ENCODE data around the gene RNF128.
A peak's percentile ranks its signal among the peaks of the same experiment; 100 is the strongest.

Gene RNF128

GRCh38 chrX:106783716-106784115, 57.2 kb downstream of the RNF128 start:
- Histone ChIP-seq H4K20me1 (ENCODE audit: insufficient read depth, low read length) (no peaks in the 10 kb centered on the region), H3K9me3 (replicated peaks; ENCODE audit: insufficient read depth, low read length) (no peaks in the 10 kb centered on the region), H3K4me1 (ENCODE audit: low read length) (no peaks in the 10 kb centered on the region), H3K9ac (ENCODE audit: low read length) (no peak overlapping the region), H3K27me3 (replicated peaks; ENCODE audit: insufficient read depth, low read length) (no peaks in the 10 kb centered on the region), H3F3A (ENCODE audit: insufficient read depth, low read length) (no peaks in the 10 kb centered on the region), H3K9me2 (replicated peaks; ENCODE audit: insufficient read depth, low read length) (no peaks in the 10 kb centered on the region), H3K27ac (ENCODE audit: low read length) (no peak overlapping the region), H3K36me3 (replicated peaks; ENCODE audit: insufficient read depth, low read length) (no peaks in the 10 kb centered on the region), H3K4me2 (ENCODE audit: low read depth, low read length) (no peak overlapping the region), H3K79me2 (ENCODE audit: low read length) (no peaks in the 10 kb centered on the region), H3K4me3 (ENCODE audit: low read length) (no peak overlapping the region), H2AFZ (ENCODE audit: low read length) (no peak overlapping the region)
- TF ChIP-seq EZH2phosphoT487 (IDR thresholded peaks at IDR 0.05; ENCODE audit: low read length) (no peak), EZH2 (optimal IDR thresholded peaks at IDR 0.05; ENCODE audit: low read depth, low read length) (no peak)
- TF ChIP-seq, protein P1, sequence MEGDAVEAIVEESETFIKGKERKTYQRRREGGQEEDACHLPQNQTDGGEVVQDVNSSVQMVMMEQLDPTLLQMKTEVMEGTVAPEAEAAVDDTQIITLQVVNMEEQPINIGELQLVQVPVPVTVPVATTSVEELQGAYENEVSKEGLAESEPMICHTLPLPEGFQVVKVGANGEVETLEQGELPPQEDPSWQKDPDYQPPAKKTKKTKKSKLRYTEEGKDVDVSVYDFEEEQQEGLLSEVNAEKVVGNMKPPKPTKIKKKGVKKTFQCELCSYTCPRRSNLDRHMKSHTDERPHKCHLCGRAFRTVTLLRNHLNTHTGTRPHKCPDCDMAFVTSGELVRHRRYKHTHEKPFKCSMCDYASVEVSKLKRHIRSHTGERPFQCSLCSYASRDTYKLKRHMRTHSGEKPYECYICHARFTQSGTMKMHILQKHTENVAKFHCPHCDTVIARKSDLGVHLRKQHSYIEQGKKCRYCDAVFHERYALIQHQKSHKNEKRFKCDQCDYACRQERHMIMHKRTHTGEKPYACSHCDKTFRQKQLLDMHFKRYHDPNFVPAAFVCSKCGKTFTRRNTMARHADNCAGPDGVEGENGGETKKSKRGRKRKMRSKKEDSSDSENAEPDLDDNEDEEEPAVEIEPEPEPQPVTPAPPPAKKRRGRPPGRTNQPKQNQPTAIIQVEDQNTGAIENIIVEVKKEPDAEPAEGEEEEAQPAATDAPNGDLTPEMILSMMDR (IDR thresholded peaks at IDR 0.05; ENCODE audit: low read length): no peak
- DNase-seq: no peak

DNA sequence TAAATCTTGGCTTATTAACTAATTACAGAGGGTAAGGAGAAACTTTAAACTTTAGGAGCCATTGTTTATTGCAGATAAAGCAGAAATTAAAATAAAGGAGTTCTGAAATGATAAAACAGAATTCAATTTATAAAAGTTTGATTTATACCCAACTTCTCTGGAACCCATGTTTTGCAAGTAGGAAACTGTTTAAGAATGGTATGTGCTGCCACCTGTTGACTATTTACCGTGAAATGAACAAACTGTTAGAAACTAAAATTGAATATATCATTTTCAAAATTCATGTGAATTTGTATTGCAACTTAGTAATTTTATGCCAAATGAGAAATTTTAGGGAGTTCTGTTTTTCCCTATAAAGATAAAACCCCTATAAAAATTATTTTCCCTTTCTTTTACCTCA, 65.0 kb downstream of the RNF128 start:
- no peak overlapping the region for H2AFZ ChIP-seq (ENCODE audit: low read length)
- TF ChIP-seq, protein P1 (IDR thresholded peaks at IDR 0.05; ENCODE audit: low read length): peak; percentile 36
- TF ChIP-seq EZH2 (optimal IDR thresholded peaks at IDR 0.05; ENCODE audit: low read depth, low read length): no peak
- H3K4me2 ChIP-seq (ENCODE audit: low read depth, low read length): no peak overlapping the region
- no peaks in the 10 kb centered on the region for H3K9me3 ChIP-seq (replicated peaks; ENCODE audit: insufficient read depth, low read length)
- H3K27me3 ChIP-seq (replicated peaks; ENCODE audit: insufficient read depth, low read length): no peaks in the 10 kb centered on the region
- no peaks in the 10 kb centered on the region for H3K79me2 ChIP-seq (ENCODE audit: low read length)
- H3K9me2 ChIP-seq (replicated peaks; ENCODE audit: insufficient read depth, low read length): no peaks in the 10 kb centered on the region
- H3K4me3 ChIP-seq (ENCODE audit: low read length): no peak overlapping the region
- H3K4me1 ChIP-seq (ENCODE audit: low read length): no peaks in the 10 kb centered on the region
- H3K36me3 ChIP-seq (replicated peaks; ENCODE audit: insufficient read depth, low read length): no peaks in the 10 kb centered on the region
- H3F3A ChIP-seq (ENCODE audit: insufficient read depth, low read length): no peaks in the 10 kb centered on the region
- H3K27ac ChIP-seq (ENCODE audit: low read length): no peak overlapping the region
- no peak overlapping the region for H3K9ac ChIP-seq (ENCODE audit: low read length)
- peak; percentile 21 for DNase-seq
- no peaks in the 10 kb centered on the region for H4K20me1 ChIP-seq (ENCODE audit: insufficient read depth, low read length)

DNA sequence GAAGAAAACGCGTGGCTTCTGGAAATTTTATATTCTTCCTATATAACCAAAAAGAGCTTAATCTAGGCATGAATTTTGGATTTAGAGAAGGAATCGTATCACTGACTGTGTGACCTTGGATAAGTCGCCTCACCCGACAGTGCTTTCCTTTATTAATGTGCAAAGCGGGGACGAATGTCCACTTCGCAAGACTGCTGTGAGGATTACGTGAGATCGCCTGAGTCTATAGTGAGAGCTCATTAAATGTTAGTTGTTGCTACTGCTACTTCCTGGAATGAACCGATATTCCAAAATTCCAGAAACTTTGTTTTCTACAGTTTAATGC, 75.5 kb downstream of the RNF128 start:
- H4K20me1 ChIP-seq (ENCODE audit: insufficient read depth, low read length): no peaks in the 10 kb centered on the region
- TF ChIP-seq, protein P1 (IDR thresholded peaks at IDR 0.05; ENCODE audit: low read length): no peak
- TF ChIP-seq EZH2 (optimal IDR thresholded peaks at IDR 0.05; ENCODE audit: low read depth, low read length) (no peak), EZH2phosphoT487 (IDR thresholded peaks at IDR 0.05; ENCODE audit: low read length) (no peak)
- H2AFZ ChIP-seq (ENCODE audit: low read length): peak overlapping the region; percentile 81; the same call in 1 of the 2 replicates
- H3K36me3 ChIP-seq (replicated peaks; ENCODE audit: insufficient read depth, low read length): no peaks in the 10 kb centered on the region
- no peaks in the 10 kb centered on the region for H3K9me2 ChIP-seq (replicated peaks; ENCODE audit: insufficient read depth, low read length)
- H3K4me1 ChIP-seq (ENCODE audit: low read length): no peaks in the 10 kb centered on the region
- H3K4me3 ChIP-seq (ENCODE audit: low read length): peak overlapping the region; percentile 82
- H3K27ac ChIP-seq (ENCODE audit: low read length): no peak overlapping the region
- no peak for DNase-seq
- no peaks in the 10 kb centered on the region for H3K27me3 ChIP-seq (replicated peaks; ENCODE audit: insufficient read depth, low read length)
- H3K9me3 ChIP-seq (replicated peaks; ENCODE audit: insufficient read depth, low read length): no peaks in the 10 kb centered on the region
- no peak overlapping the region; the same call in 1 of the 2 replicates for H3K9ac ChIP-seq (ENCODE audit: low read length)
- no peaks in the 10 kb centered on the region for H3K79me2 ChIP-seq (ENCODE audit: low read length)
- H3F3A ChIP-seq (ENCODE audit: insufficient read depth, low read length): no peaks in the 10 kb centered on the region
- peak overlapping the region; percentile 68 for H3K4me2 ChIP-seq (ENCODE audit: low read depth, low read length)

Measured in MM.1S (cell line).